DOHH2 (cell line): Measurements from ENCODE around the gene MEA1.

Experiments
- H3F3A ChIP-seq: fragments of 200-600 bp; sonication (generic), shearing (Covaris generic); 2 replicates; pipeline ENCODE4 v1.6.0; 2016; ENCODE audit warnings: antibody characterized with exemption, mild to moderate bottlenecking; ENCODE audit not compliant: control insufficient read depth, insufficient read depth
- H3K27ac ChIP-seq: fragments of 200-600 bp; sonication (generic); 2 replicates; pipeline ENCODE4 v1.5.1; 2014; ENCODE audit warnings: low read depth, mild to moderate bottlenecking, low read length, moderate library complexity
- H3K27me3 ChIP-seq: fragments of 200-600 bp; sonication (generic); 2 replicates; pipeline ENCODE4 v1.6.1; 2014; ENCODE audit warnings: mild to moderate bottlenecking, low read length, mixed read lengths; ENCODE audit not compliant: control insufficient read depth
- H3K36me3 ChIP-seq: fragments of 200-600 bp; sonication (generic); 2 replicates; pipeline ENCODE4 v1.6.1; 2014; ENCODE audit warnings: mild to moderate bottlenecking, low read length, moderate library complexity, mixed read lengths; ENCODE audit not compliant: control insufficient read depth
- H3K4me1 ChIP-seq: fragments of 200-600 bp; sonication (generic); 2 replicates; pipeline ENCODE4 v1.6.1; 2014; ENCODE audit warnings: mild to moderate bottlenecking, low read length, mixed read lengths; ENCODE audit not compliant: control insufficient read depth
- H3K4me2 ChIP-seq: fragments of 200-600 bp; sonication (generic); 2 replicates; pipeline ENCODE4 v1.6.0; 2014; ENCODE audit warnings: mild to moderate bottlenecking, low read length, moderate library complexity
- H3K4me3 ChIP-seq: fragments of 200-600 bp; sonication (generic); 2 replicates; pipeline ENCODE4 v1.5.1; 2014; ENCODE audit warnings: mild to moderate bottlenecking, low read length, mixed read lengths
- H3K79me2 ChIP-seq: fragments of 200-600 bp; sonication (generic); 2 replicates; pipeline ENCODE4 v1.6.1; 2014; ENCODE audit warnings: mild to moderate bottlenecking, low read length, mixed read lengths; ENCODE audit not compliant: control insufficient read depth
- H3K9me2 ChIP-seq: fragments of 200-600 bp; sonication (generic); replicated peaks from 2 replicates; pipeline ENCODE4 v1.6.1; 2014; ENCODE audit warnings: mild to moderate bottlenecking, low read length, mixed read lengths; ENCODE audit not compliant: control insufficient read depth
- H3K9me3 ChIP-seq: fragments of 200-600 bp; sonication (generic); 2 replicates; pipeline ENCODE4 v1.6.1; 2014; ENCODE audit warnings: antibody characterized with exemption, low read length, mixed read lengths; ENCODE audit not compliant: control insufficient read depth, insufficient read depth
- H4K20me1 ChIP-seq: fragments of 200-600 bp; sonication (generic); 2 replicates; pipeline ENCODE4 v1.6.0; 2014; ENCODE audit warnings: low read depth, mild to moderate bottlenecking, antibody characterized with exemption, low read length, moderate library complexity; ENCODE audit not compliant: control insufficient read depth, insufficient read depth
- CTCF ChIP-seq: fragments of 200-600 bp; sonication (generic); IDR thresholded peaks from one replicate; pipeline ENCODE4 v1.5.1; 2014; ENCODE audit warnings: antibody characterized with exemption, mild to moderate bottlenecking, low read depth, low read length; ENCODE audit not compliant: poor library complexity, severe bottlenecking
- EZH2phosphoT487 ChIP-seq: fragments of 200-600 bp; sonication (generic); IDR thresholded peaks from 2 replicates; pipeline ENCODE4 v1.6.1; 2017; ENCODE audit warnings: borderline replicate concordance, mild to moderate bottlenecking, antibody characterized with exemption, low read length, moderate library complexity, mixed read lengths

Gene MEA1

GRCh38 chr6:42963855-42964605 lies 49.7 kb downstream of the MEA1 start:
- Histone ChIP-seq H3K9me3 (no peaks in the 10 kb centered on the region), H3K4me3 (no peak overlapping the region), H3K4me1 (peaks cover 16% of the 10 kb centered on the region), H3K36me3 (peaks cover 51% of the 10 kb centered on the region), H3K27ac (no peak overlapping the region), H3K4me2 (no peak overlapping the region), H4K20me1 (no peaks in the 10 kb centered on the region; the same call in 1 of the 2 replicates), H3K9me2 (no peaks in the 10 kb centered on the region), H3K27me3 (no peaks in the 10 kb centered on the region), H3F3A (0 out of 2 replicates have a peak, but pooled peaks cover 5% of the 10 kb centered on the region), H3K79me2 (no peaks in the 10 kb centered on the region)
- peak; percentile 39 for TF ChIP-seq CTCF
- TF ChIP-seq EZH2phosphoT487: no peak

- TF ChIP-seq CTCF (no peak), EZH2phosphoT487 (no peak)
- peaks cover 43% of the 10 kb centered on the region for H3K36me3 ChIP-seq
- H3F3A ChIP-seq: 0 out of 2 replicates have a peak, but pooled peaks cover 5% of the 10 kb centered on the region
- no peaks in the 10 kb centered on the region; the same call in 1 of the 2 replicates for H4K20me1 ChIP-seq
- H3K79me2 ChIP-seq: no peaks in the 10 kb centered on the region
- no peaks in the 10 kb centered on the region for H3K27me3 ChIP-seq
- no peak overlapping the region for H3K4me3 ChIP-seq
- H3K4me1 ChIP-seq: peaks cover 16% of the 10 kb centered on the region
- no peak overlapping the region for H3K4me2 ChIP-seq
- no peak overlapping the region for H3K27ac ChIP-seq
- no peaks in the 10 kb centered on the region for H3K9me2 ChIP-seq
- H3K9me3 ChIP-seq: no peaks in the 10 kb centered on the region
These were observed 50.4 kb downstream of the MEA1 start for GRCh38 chr6:42963179-42963854.

- no peaks in the 10 kb centered on the region for H3K9me3 ChIP-seq
- H3K36me3 ChIP-seq: peaks cover 40% of the 10 kb centered on the region
- H3K27me3 ChIP-seq: no peaks in the 10 kb centered on the region
- no peak overlapping the region for H3K4me2 ChIP-seq
- no peaks in the 10 kb centered on the region for H3K79me2 ChIP-seq
- H3K4me1 ChIP-seq: peaks cover 16% of the 10 kb centered on the region
- no peak overlapping the region for H3K27ac ChIP-seq
- H3F3A ChIP-seq: 0 out of 2 replicates have a peak, but pooled peaks cover 5% of the 10 kb centered on the region
- TF ChIP-seq CTCF: no peak
- no peak for TF ChIP-seq EZH2phosphoT487
- no peaks in the 10 kb centered on the region for H3K9me2 ChIP-seq
- H4K20me1 ChIP-seq: no peaks in the 10 kb centered on the region; the same call in 1 of the 2 replicates
- H3K4me3 ChIP-seq: no peak overlapping the region
These were observed 51.1 kb downstream of the MEA1 start for GRCh38 chr6:42962502-42963178.
